Activated naive CD4-positive, alpha-beta T cell treated with anti-CD3 and anti-CD28 coated beads, Interleukin-2, amount 50 U/mL, for 24 hours (primary cell): ENCODE data around the gene TMEM191B.
A peak's percentile ranks its signal among the peaks of the same experiment; 100 is the strongest.
"Not testable (repeated sequence)": the region's sequence is repeated elsewhere in the genome, so short reads cannot be mapped to it uniquely, and the experiment has no call there.

Source experiments
- H3K27ac Mint-ChIP-seq: one replicate; pipeline ENCODE4 v1.8.0; 2021; ENCODE audit warnings: mild to moderate bottlenecking, mixed read lengths
- H3K27me3 Mint-ChIP-seq: one replicate; pipeline ENCODE4 v1.8.0; 2021; ENCODE audit warnings: mixed read lengths
- H3K36me3 Mint-ChIP-seq: one replicate; pipeline ENCODE4 v1.8.0; 2021; ENCODE audit warnings: mixed read lengths
- H3K4me1 Mint-ChIP-seq: one replicate; pipeline ENCODE4 v1.8.0; 2021; ENCODE audit warnings: mixed read lengths
- H3K4me3 Mint-ChIP-seq: one replicate; pipeline ENCODE4 v1.8.0; 2021; ENCODE audit warnings: mild to moderate bottlenecking, mixed read lengths
- H3K9me3 Mint-ChIP-seq: one replicate; pipeline ENCODE4 v1.8.0; 2021; ENCODE audit warnings: mixed read lengths

Gene TMEM191B

DNA sequence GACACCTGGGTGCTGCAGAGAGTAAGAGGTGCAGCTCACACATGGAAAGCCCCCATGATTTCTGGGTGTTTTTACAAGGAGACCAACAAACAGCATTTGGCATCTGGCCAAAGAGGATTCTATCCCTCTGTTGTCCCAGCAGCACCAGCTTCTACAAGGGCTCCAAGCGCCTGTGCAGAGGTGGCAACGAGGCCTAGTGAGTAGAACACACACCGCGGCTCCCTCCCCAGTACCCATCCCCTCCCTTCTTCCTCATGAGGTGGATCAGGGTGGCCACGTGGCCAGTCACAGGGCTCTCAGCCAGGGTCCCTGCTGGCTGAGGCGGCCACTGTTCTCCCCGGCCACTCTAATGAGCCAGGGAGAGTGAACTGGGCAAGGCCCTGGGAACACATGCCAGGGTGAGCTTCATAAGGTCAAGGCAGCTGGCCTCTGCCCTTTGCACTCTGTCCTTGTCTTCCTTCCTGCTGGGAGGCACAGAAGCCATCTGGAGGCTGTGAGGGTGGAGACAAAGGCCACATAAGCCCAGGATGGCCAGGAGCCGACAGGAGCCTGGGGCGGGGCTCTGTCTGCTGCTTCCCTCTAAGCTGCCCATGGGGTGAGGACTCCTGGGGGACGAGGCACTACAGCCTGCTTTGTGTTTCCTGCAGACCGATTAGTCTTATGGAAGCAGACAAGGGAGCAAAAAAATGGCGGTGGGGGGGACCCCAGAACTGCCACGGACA, 22.0 kb downstream of the TMEM191B start:
- not testable (repeated sequence) for H3K4me3 Mint-ChIP-seq, H3K36me3 Mint-ChIP-seq, H3K4me1 Mint-ChIP-seq, H3K9me3 Mint-ChIP-seq, H3K27ac Mint-ChIP-seq, H3K27me3 Mint-ChIP-seq

DNA sequence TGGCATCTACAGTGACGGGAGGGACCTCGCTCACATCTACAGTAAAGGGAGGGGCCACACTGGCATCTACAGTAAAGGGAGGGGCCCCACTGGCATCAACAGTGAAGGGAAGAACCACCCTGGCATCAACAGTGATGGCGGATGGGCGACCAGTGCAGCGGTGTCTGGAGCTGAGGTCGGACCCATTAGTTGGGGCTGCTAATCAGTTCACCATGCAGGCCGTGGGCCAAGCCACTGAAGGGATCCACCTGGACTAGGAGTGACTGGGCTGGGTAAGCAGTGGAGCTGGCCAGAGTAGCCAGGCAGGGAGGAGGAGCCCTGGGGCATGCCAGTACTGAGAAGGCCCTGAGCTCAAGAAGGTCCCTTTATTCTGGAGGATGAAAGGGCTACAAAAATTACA, 23.4 kb downstream of the TMEM191B start:
- H3K4me3 Mint-ChIP-seq, H3K4me1 Mint-ChIP-seq, H3K27me3 Mint-ChIP-seq, H3K9me3 Mint-ChIP-seq, H3K27ac Mint-ChIP-seq, H3K36me3 Mint-ChIP-seq: not testable (repeated sequence)

DNA sequence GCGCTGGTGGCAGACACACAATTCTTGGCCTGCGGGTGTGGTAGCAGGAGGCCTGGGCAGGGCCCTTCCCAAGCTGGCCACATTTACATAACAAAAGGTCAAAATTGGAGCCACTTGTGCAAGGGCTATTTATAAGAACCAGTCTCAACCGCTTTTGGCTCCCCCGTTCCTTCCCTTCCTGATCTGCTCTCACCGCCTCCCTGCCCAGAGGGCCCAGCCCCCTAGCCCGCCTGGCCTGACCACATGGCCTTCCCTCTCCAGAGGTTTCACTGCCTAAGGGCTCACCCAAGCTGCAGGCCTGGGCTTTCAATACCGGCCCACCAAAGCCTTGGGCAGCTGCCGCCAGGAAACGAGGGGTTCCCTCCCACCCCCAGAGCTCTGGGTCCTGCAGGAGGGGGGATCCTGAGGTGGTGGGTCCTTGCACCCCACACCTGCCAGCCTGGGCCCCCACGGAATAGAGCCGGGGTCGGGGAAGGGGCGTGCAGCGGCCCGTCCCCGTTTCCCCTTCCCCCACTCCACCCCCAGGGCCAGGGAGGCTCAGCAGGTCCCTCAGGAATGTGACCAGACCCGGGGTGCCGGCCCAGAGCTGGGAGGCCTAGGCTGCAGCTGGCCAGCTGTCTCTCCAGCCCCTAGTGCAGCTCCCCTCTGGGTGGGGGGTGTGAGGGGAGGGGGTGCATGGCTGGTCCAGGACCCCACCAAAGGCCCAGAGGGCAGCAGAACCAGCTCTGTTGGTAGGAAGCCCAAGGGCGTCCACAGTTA, 25.4 kb downstream of the TMEM191B start:
- H3K9me3 Mint-ChIP-seq, H3K36me3 Mint-ChIP-seq, H3K27me3 Mint-ChIP-seq, H3K27ac Mint-ChIP-seq, H3K4me1 Mint-ChIP-seq, H3K4me3 Mint-ChIP-seq: not testable (repeated sequence)

DNA sequence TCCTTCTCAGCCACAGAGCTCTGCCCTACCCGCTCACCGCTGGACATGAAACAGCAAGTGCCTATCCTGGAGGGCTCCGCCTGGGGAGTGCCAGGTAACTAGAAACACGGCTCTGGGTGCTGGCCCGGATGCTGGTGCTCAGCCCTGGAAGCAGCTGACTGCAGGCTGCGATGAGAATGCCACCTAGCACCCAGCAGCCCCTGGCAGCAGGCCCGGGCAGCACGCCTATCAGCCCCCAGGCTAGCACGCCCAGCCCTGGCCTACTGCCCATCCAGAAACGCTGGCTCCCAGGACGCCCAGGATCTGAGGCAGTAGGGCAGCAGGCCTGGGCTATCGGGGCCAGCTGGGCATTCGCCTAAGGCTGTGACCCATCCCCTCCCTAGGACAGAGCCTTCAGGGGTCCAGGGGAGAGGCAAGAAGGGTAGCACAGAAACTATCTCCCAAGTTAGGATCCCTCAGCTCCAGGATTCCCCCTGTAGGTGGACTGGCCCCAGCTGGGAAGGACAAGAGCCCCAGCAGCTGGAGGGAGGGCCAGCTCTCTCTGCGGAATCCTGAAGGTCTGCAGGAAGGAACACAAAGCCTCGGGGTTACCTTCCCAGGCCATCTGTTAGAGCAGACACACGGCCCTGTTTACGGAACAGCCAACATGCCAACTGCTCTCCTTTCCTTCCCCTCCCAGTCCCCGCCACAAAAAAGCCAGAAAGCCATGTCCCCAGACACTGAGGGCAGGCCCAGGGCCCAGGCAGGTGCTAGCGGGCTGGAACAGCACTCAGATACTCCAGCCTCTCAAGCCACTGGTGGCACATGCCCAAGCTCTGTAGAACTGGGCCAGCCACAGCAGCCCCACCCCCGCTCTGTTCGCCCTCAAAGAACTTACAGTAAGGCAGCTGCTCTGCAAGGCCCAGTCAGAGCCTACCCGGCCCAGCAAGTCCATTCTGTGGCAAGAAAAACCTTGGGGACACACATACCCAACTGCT, 27.0 kb downstream of the TMEM191B start:
- H3K9me3 Mint-ChIP-seq, H3K27me3 Mint-ChIP-seq, H3K27ac Mint-ChIP-seq, H3K36me3 Mint-ChIP-seq, H3K4me3 Mint-ChIP-seq, H3K4me1 Mint-ChIP-seq: not testable (repeated sequence)

DNA sequence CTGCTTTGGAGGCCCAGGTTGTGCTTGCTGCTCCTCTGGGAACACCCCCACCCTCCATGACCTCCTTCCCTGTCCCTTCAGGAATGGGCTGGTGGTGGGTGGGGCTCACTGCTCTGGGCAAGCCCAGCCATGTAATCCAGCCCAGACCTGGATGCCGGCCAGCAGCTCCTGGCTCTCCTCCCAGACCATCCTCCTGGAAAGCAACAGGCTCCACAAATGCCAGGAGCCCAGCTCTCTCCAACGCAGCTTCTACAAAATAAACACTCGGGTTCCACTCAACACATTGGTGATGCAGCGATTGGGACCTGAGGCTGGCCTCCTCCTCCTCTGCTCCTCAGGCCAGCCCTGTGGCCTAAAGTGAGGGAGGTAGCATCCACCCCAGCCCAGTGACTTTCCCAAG, 30.9 kb downstream of the TMEM191B start:
- H3K27ac Mint-ChIP-seq, result not testable (repeated sequence)

DNA sequence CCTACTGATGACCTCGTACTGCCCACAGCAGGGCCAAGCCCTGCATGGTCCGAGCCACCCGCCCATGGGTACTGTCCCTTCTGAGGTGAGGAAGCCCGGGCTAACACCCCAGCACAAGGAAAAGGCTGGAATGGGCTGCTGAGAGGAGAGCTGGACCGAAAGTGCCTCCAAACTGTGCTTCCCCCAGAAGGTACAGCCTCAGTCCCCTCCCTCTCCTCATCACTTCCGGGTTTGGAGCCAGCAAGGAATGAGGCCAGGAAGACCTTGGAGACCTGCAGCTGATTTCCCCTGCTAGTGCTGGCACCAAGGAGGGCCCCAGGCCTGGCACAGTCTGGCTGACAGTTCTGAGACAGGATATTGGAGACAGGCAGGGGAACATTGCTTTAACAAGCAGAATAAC, 31.3 kb downstream of the TMEM191B start:
- not testable (repeated sequence) for H3K4me3 Mint-ChIP-seq, H3K27me3 Mint-ChIP-seq, H3K27ac Mint-ChIP-seq, H3K4me1 Mint-ChIP-seq, H3K36me3 Mint-ChIP-seq, H3K9me3 Mint-ChIP-seq

More for the DNA sequence above, 30.9 kb downstream of the TMEM191B start:
- H3K4me1 Mint-ChIP-seq, H3K4me3 Mint-ChIP-seq, H3K27me3 Mint-ChIP-seq, H3K36me3 Mint-ChIP-seq, H3K9me3 Mint-ChIP-seq: not testable (repeated sequence)

DNA sequence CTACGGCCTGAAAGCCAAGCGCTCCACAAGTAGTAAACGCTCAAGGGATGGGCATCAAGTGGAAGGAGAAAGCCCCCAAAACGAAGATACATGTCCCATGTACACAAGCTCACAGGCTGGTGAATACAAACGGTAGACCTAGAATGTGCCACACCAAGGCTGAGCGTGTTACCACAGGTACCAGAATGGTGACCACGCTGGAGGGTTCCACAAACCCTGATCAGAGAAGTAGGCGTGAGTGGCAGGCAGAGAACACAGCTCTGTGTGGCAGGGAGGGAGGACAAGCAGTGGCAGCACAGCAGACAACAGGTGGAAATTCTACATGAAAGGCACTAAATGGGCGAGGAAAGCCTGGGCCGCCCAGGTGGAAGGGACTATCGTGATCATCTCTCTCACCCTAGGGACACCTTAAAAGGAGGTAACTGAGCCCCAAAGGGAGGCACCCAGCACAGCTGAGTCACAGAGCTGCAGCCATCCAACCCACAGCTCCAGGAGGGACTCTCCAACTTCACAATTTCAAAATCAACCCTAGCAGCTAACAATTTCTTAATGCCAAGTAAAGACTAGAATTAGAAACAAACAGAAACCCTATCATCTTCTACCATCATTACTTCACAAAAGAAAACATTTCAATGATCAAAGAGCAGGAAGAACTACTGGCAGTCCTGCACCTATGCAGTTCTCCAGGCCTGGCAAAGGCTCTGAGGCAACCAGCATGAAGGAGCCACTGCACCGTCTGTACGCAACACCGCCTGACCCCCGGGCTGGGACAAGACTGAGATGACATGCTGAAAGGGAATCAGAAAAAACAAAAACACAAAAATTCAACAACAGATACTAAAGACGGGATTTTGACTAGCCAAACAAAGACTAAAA, 32.7 kb downstream of the TMEM191B start:
- H3K36me3 Mint-ChIP-seq, H3K4me1 Mint-ChIP-seq, H3K4me3 Mint-ChIP-seq, H3K9me3 Mint-ChIP-seq, H3K27me3 Mint-ChIP-seq, H3K27ac Mint-ChIP-seq: not testable (repeated sequence)

DNA sequence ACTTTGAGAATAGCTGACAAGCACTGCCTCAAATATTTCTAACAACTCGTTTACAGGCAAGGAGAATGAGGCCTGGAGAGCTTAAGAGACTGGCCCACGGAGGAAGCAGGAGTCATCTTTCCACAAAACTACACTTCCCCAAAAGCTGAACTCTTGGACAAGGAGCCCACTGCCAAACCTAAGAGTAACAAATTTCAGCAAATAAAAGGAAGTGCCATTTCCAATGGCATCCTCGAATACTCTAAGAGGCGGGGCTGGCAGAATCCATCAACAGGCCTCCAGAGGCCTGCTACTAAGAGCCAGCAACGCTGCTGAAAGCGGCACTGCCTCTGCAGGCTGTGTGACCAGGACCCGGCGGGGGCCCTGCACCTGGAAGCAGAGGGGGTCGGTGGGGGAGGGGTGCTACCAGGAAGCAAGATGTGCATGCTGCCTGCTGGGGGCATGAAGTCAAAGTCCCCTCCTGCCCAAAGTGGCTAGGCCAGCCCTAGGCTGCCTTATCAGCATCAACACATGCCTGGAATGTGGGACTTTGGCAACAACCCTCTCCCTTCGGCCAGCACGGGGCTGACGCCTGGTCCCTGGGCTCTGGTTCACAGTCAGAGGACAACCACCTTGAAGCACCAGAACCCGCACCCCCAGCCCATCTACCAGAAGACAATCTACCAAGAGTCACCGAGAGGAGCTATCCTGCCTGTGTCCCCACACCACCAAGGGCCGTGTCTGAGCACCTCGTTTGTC, 43.1 kb downstream of the TMEM191B start:
- H3K9me3 Mint-ChIP-seq, H3K36me3 Mint-ChIP-seq, H3K4me3 Mint-ChIP-seq, H3K27me3 Mint-ChIP-seq, H3K27ac Mint-ChIP-seq, H3K4me1 Mint-ChIP-seq: not testable (repeated sequence)

DNA sequence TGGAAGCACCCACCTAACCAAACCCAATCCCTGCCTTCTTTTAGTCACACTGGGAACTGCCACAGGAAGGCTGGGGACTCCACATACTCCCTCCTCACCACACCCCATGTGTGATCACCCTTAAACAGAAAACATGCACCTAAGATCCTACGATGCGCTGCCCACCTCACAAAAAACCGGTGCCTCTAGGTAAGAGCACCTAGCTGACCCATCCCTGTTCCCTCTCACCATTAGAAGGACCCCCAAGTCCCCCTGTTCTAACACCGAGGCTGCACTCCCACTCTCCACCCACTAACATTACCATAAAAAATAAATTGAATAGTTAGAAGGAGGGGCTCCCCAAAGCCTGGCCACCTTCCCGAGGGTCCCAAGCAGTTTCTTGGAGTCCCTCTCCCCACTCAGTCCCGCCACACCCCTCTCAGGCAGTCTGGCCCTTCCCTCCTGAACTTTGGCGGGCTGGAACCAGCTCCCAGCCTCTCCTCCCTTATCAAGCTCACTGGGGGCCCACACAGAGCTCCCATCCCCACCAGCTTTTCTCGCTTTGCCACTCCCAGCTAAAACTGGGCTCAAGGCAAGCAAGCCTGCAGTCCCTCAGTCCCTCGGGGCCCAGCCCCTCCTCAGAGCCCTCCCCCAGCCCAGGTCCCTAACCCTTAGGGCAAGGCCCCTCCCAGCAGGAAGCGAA, 46.0 kb downstream of the TMEM191B start:
- not testable (repeated sequence) for H3K27me3 Mint-ChIP-seq, H3K4me1 Mint-ChIP-seq, H3K36me3 Mint-ChIP-seq, H3K27ac Mint-ChIP-seq, H3K9me3 Mint-ChIP-seq
- H3K4me3 Mint-ChIP-seq, result peak overlapping the region; percentile 51

DNA sequence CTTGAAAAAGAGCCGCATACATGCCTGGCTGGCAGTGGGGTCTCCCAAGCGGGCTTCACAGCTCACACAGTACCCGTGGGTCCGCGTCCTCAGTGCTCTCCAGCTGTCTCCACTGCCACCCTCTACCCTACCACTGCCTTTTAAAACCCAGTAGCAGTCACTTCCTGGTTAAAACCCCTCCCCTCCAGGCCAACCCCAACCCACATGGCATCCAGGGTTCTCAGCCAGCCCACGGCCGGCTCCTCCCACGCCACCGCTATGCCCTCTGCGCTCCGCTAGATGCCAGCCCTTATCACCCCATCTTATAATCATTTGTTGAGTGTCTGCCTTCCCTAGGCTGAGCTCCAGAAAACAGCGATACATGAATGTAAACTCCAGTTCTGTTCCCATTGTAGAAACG, 47.0 kb downstream of the TMEM191B start:
- not testable (repeated sequence) for H3K36me3 Mint-ChIP-seq, H3K4me3 Mint-ChIP-seq, H3K4me1 Mint-ChIP-seq, H3K9me3 Mint-ChIP-seq, H3K27me3 Mint-ChIP-seq, H3K27ac Mint-ChIP-seq

DNA sequence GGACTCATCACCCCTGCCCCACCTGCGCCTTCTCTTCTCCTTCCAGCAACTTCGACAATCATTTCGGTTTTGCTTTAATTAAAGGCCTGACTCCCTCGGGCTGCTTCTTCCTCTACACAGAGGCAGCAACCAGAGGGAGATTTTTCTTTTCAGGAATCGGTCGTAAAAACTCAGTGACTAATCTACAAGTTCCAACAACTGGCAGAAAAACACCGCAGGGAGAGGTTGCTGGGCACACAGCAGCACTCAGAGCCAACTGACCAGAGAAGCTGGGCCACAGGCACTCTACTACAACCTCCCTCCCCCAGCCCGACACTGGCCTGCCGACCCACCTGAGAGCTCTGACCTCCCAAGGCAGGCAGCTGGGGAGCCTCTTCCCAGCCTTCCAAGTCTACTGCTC, 48.1 kb downstream of the TMEM191B start:
- not testable (repeated sequence) for H3K27me3 Mint-ChIP-seq, H3K4me3 Mint-ChIP-seq, H3K27ac Mint-ChIP-seq, H3K36me3 Mint-ChIP-seq, H3K4me1 Mint-ChIP-seq, H3K9me3 Mint-ChIP-seq

DNA sequence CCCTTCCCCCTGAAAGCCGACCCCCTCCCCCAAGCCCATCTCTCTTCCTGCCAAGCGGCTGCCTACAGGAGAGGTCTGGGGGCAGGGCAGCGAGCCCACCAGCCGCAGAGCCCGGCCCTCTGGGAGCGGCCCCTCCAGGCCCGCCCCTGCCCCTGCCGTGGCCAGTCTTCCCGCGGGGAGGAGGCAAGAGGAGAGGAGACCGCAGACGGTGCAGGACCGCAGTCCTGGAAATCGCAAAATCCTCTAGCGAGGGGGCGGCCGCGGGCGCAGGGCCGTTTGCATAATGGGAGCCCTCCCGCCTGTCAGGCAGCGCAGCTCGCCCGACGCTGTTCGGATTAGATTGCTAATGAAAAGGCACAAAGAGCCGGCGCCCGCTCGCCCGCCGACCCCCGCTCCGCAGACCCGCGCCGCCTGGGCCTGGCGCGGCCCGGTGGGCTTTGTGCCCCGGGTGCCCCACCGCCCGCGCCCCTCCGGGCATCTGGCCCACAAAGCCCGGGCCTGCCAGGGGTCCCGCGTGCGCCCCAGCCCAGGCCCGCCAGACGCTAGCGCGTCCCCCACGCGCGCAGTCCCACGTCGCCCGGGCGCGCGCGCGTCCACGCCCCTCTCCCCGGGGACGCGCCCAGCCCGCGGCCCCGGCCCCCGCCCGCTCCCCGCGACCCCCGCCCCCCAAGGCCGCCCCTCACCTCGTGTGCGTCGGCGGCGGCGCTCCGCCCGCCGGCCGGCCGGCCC, 49.7 kb downstream of the TMEM191B start:
- not testable (repeated sequence) for H3K36me3 Mint-ChIP-seq, H3K27me3 Mint-ChIP-seq

DNA sequence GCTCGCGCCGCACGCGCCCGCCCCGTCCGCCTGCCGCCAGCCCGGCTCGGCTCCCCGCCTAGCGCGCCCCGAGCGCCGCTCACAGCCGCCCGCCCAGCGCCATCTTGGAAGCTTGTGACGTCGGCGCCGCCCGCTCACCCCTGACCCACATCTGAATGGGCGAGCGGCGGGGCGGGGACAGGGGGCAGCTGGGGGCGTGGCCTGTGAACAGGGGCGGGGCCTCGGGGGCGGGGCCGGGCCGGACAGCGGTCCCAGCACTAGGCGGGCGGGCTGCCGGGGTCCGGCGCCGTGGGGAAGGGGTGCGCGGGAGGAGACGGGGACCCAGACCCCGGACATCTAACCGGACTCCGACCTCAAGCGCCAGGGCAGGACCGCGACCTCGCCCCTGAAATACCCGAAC, 50.2 kb downstream of the TMEM191B start:
- H3K4me1 Mint-ChIP-seq, H3K27ac Mint-ChIP-seq, H3K9me3 Mint-ChIP-seq, H3K4me3 Mint-ChIP-seq, H3K36me3 Mint-ChIP-seq, H3K27me3 Mint-ChIP-seq: not testable (repeated sequence)

More for the DNA sequence above, 49.7 kb downstream of the TMEM191B start:
- H3K4me3 Mint-ChIP-seq, H3K4me1 Mint-ChIP-seq, H3K9me3 Mint-ChIP-seq, H3K27ac Mint-ChIP-seq: not testable (repeated sequence)
